Skeletal muscle tissue (tissue), 4 donors: Measurements from ENCODE around the gene IL20. TPM values are rescaled to one million over a fixed set of nuclear protein-coding genes. Genes with fewer than 3 reads are reported as not detected.

Experiments used
- H3K27ac ChIP-seq: one replicate; pipeline ENCODE4 v1.7.0; 2013; ENCODE audit warnings: mild to moderate bottlenecking, low read depth, low read length, inconsistent platforms
- H3K27me3 ChIP-seq, 3 donors: one replicate each; pipeline ENCODE4 v1.7.0; 2013; ENCODE audit warnings: low read length in 3 of 3; ENCODE audit not compliant: control insufficient read depth in 3 of 3, insufficient read depth in 3 of 3
- H3K36me3 ChIP-seq, 3 donors: one replicate each; pipeline ENCODE4 v1.7.0; 2013; ENCODE audit warnings: low read length in 3 of 3; ENCODE audit not compliant: control insufficient read depth in 3 of 3, insufficient read depth in 3 of 3
- H3K4me1 ChIP-seq, 3 donors: one replicate each; pipeline ENCODE4 v1.7.0; 2013; ENCODE audit warnings: low read length in 3 of 3, mild to moderate bottlenecking in 3 of 3; ENCODE audit not compliant: control insufficient read depth in 3 of 3, insufficient read depth in 3 of 3
- H3K4me3 ChIP-seq, 3 donors: one replicate each; pipeline ENCODE4 v1.7.0; 2013; ENCODE audit warnings: low read length in 3 of 3
- H3K9ac ChIP-seq, 3 donors: one replicate each; pipeline ENCODE4 v1.7.0; 2013; ENCODE audit warnings: low read length in 3 of 3, mild to moderate bottlenecking in 3 of 3, moderate library complexity in 2 of 3, low read depth in 1 of 3
- H3K9me3 ChIP-seq, 3 donors: one replicate each; pipeline ENCODE4 v1.7.0; 2013; ENCODE audit warnings: low read length in 3 of 3; ENCODE audit not compliant: control insufficient read depth in 3 of 3
- total RNA-seq: library from RNA; depleted of rRNA; stranded (reverse); fragments of >200 nt; gene quantifications from one replicate; pipeline ENCODE4 v1.2.3, GENCODE V29; 2014
- donor health status: Osteomylitis.

The IL20 gene
- total RNA-seq, 1 donor from 2014 or later = not detected

GRCh38 chr1:206916000-206916709, 50.7 kb downstream of the IL20 start:
- Histone ChIP-seq H3K4me3 (no peak overlapping the region), H3K27ac (no peak overlapping the region), H3K27me3 (peaks cover 4 to 9% (median 4%) of the 10 kb centered on the region in 3 donors), H3K9me3 (no peaks in the 10 kb centered on the region), H3K4me1 (peaks cover 0 to 9% (median 0%) of the 10 kb centered on the region in 3 donors), H3K36me3 (no peaks in the 10 kb centered on the region), H3K9ac (no peak overlapping the region)

DNA sequence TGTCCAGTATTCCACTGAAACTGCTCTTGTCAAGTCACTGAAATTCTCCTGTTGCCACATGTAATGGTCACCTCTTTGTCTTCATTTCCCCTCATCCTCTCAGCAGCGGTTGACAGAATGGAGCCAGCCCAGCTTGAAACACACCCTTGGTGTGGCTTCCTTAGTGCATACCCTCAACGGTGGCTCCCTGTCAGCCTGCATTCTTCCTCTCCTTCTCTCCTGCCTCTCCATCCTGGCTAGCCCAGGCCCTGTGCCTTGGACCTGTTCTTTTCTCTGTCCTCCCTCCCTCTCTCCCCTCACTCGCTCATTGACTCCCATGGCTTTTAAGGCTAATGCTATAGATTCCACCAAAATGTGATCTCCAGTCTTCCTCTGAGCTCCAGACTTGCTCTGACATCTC, 52.7 kb downstream of the IL20 start:
- Histone ChIP-seq H3K27me3 (peaks cover 4% of the 10 kb centered on the region in 3 donors), H3K9ac (no peak overlapping the region), H3K27ac (no peak overlapping the region), H3K4me3 (no peak overlapping the region), H3K36me3 (no peaks in the 10 kb centered on the region), H3K9me3 (no peaks in the 10 kb centered on the region), H3K4me1 (peaks cover 0 to 4% (median under 1%) of the 10 kb centered on the region in 3 donors)

Other genes with a start within 250 kb of the IL20 start
- 13.0 TPM for gene DYRK3, start 230.1 kb upstream of the IL20 start, total RNA-seq
- gene MAPKAPK2, start 180.7 kb upstream of the IL20 start, total RNA-seq = 26.6 TPM
- not detected for gene IL19, start 94.8 kb upstream of the IL20 start, total RNA-seq
- gene IL10, start 93.1 kb upstream of the IL20 start, total RNA-seq = 1.6 TPM
- gene IL24, start 31.8 kb downstream of the IL20 start, total RNA-seq = not detected
- gene FCMR, start 56.3 kb downstream of the IL20 start, total RNA-seq = 0.52 TPM
- gene PIGR, start 80.8 kb downstream of the IL20 start, total RNA-seq = under 0.01 TPM
- gene FCAMR, start 104.8 kb downstream of the IL20 start, total RNA-seq = not detected
- not detected for gene C1orf116, start 167.1 kb downstream of the IL20 start, total RNA-seq
- 13.0 TPM for gene YOD1, start 185.6 kb downstream of the IL20 start, total RNA-seq
- 3.7 TPM for gene PFKFB2, start 187.7 kb downstream of the IL20 start, total RNA-seq
- gene C4BPB, start 223.2 kb downstream of the IL20 start, total RNA-seq = not detected
- gene C4BPA, start 238.6 kb downstream of the IL20 start, total RNA-seq = 0.52 TPM